ENCODE measurements around the gene PRODH.
"Not testable (repeated sequence)": the region's sequence is repeated elsewhere in the genome, so short reads cannot be mapped to it uniquely, and the experiment has no call there.

The PRODH gene

DNA sequence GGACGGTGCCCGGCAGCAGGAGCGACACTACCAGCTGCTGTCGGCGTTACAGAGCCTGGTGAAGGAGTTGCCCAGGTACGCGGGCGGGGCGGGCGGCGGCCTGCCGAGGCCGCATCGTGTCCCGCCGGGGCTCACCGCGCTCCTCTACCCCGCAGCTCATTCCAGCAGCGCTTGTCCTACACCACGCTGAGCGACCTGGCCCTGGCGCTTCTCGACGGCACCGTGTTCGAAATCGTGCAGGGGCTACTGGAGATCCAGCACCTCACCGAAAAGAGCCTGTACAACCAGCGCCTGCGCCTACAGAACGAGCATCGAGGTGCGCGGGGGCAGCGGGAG is 29.7 kb downstream of the PRODH start:
- not testable (repeated sequence) for DNase-seq (ENCODE audit: low read depth in 2 of 2)

DNA sequence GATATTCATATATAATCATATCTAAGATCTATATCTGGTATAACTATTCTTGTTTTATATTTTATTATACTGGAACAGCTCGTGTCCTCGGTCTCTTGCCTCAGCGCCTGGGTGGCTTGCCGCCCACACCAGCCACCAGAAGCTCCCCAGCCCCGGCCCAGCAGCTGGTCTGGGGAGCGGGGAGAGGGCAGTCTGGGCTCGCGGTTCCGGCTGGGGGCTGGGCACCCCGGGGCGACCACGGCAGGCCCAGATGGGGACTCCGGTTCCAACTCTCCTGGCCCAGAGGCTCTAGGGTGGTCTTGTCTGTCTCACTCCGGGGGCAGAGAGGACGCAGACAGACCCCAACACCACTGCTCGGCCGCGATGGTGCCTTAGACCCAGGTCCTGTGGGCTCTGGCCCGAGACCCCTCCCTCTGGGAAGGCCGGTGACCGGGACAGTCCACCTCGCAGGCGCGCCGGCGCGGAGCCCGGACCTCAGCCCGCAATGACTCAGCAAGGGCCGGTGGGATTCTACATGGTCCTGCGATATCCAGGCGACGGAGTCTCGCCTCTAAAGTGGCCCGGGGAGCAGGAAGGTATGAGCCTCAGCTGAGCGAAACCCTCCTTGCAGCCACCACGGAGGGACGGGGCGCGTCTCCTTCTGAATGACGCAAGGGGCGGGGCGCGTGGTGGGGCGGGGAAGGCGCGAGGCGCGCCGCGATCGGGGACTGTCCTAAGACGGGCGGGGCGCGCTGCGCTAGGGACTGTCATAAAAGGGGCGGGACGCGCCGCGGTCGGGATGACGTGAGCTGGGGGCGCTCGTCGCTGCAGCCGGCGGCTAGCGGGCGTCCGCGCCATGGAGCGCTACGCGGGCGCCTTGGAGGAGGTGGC is 30.3 kb downstream of the PRODH start, which contains the start of gene DGCR6:
TSS of gene DGCR6 (plus strand) at position 781 of the 870 bp plus-strand sequence. CDS start at position 836, 55 bp downstream.
- no peak for DNase-seq (ENCODE audit: low read depth in 2 of 2)

DNA sequence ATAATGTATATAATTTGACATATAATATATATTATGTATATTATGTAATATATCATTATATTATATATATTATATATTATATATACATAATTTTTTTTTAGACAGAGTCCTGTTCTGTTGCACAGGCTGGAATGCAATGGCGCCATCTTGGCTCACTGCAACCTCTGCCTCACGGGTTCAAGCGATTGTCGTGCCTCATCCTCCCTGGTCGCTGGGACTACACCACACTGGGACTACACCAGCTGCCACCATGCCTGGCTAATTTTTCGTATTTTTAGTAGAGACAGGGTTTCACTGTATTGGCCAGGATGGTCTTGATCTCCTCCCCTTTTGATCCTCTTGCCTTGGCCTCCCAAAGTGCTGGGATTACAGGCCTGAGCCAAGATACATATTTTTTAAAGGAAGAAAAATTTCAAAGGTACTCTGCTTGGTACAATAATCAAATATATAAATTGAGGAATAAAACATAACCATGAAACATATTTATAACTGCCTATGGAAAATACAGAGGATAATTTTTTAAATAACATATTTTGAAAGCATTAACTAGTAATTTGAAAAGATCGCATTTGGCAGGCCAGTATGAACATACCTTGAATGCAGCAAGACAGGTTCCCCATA is 39.9 kb downstream of the PRODH start:
- not testable (repeated sequence) for DNase-seq (ENCODE audit: low read depth in 2 of 2)

DNA sequence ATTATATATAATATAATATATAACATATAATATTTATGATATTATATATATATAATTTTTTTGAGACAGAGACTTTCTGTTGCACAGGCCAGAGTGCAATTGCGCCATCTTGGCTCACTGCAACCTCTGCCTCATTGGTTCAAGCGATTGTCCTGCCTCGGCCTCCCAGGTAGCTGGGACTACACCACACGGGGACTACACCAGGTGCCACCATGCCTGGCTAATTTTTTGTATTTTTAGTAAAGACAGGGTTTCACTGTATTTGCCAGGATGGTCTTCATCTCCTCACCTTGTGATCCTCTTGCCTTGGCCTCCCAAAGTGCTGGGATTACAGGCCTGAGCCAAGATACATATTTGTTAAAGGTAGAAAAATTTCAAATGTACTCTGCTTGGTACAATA is 42.3 kb downstream of the PRODH start:
- DNase-seq (ENCODE audit: low read depth in 2 of 2) = not testable (repeated sequence)

DNA sequence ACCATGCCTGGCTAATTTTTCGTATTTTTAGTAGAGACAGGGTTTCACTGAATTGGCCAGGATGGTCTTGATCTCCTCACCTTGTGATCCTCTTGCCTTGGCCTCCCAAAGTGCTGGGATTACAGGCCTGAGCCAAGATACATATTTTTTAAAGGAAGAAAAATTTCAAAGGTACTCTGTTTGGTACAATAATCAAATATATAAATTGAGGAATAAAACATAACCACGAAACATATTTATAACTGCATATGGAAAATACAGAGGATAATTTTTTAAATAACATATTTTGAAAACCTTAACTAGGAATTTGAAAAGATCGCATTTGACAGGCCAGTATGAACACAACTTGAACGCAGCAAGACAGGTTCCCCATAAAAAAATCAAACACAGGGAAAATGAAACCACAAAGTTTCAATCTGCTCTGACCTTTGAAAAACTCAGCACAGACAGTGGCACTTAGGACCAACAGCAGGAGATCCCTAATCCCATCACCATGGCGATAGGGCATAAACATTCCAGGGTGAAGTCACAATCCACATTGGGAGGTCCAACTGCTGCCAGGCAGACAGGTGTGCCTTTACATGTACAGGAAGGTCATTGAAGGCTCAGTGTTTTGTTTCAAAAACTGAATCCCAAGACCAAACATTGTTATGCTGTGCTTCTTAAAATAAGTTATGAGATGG is 45.4 kb downstream of the PRODH start:
- not testable (repeated sequence) for DNase-seq (ENCODE audit: low read depth in 2 of 2)

DNA sequence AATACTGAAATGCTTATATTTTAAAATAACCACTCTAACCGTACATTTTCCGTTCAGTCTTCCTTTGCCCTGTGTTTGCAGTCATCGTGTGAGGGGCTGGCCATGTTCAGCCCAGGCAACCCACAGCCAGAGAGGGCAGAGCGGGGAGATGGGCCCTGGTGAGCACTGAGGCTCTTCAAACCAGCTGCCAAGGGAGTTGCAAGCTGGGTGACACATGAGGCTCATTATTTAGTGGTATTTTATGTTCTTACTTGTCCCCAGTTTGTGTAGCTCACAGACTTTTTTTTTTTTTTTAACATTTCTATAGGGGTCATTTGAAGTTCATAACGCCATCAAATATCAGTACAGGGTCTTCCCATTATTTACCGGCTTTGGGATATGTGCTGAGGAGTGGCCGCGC is 48.0 kb downstream of the PRODH start:
- DNase-seq (ENCODE audit: low read depth in 2 of 2) = no peak

DNA sequence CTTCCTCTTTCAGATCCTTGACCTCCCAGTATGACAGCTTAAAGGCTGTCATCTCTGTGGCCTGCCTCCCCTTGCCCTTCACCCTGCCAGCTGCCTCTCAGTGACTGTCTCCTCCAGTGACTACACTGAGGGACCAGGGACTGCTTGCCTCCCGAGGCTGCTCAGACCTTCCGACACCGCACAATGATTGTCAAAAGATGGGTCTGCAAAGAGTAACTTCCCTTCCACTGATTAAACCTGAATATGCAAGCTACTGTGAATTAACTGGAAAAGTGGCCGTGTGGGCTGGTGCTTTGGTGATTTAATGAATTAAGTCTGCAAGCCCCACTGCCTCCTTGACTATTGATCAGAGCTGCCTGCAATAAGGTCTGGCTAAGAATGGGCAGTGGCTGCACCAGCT is 51.6 kb downstream of the PRODH start:
- DNase-seq (ENCODE audit: low read depth in 2 of 2) = not testable (repeated sequence)

DNA sequence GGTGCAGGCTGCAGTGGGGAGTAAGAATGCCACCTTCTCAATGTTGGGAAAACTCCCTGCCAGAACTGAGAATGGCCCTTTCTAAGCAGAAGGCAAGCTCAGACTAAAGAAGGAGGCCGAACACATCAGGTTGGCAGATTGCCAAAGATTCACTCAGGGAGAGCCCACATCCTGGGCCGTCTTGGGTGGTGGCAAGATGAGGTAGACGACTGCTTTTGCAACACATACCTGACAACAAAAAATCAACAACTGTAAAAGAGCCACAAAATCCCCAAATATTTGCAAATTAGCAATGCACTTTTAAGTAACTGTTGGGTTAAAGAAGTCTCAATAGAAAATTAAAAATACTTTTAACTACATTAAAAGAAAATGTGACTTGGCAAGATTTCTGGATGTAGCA is 54.8 kb downstream of the PRODH start:
- not testable (repeated sequence) for DNase-seq (ENCODE audit: low read depth in 2 of 2)
